ENCODE data around the gene ARG2. TPM values are rescaled to one million over a fixed set of nuclear protein-coding genes. Genes with fewer than 3 reads are reported as not detected.

The ARG2 gene
- polyA plus RNA-seq (2013, experiment 1 of 2; ENCODE audit: insufficient read length), result 9.1 TPM
- 10.2 TPM for polyA plus RNA-seq (2013, experiment 2 of 2; ENCODE audit: insufficient read length)

DNA sequence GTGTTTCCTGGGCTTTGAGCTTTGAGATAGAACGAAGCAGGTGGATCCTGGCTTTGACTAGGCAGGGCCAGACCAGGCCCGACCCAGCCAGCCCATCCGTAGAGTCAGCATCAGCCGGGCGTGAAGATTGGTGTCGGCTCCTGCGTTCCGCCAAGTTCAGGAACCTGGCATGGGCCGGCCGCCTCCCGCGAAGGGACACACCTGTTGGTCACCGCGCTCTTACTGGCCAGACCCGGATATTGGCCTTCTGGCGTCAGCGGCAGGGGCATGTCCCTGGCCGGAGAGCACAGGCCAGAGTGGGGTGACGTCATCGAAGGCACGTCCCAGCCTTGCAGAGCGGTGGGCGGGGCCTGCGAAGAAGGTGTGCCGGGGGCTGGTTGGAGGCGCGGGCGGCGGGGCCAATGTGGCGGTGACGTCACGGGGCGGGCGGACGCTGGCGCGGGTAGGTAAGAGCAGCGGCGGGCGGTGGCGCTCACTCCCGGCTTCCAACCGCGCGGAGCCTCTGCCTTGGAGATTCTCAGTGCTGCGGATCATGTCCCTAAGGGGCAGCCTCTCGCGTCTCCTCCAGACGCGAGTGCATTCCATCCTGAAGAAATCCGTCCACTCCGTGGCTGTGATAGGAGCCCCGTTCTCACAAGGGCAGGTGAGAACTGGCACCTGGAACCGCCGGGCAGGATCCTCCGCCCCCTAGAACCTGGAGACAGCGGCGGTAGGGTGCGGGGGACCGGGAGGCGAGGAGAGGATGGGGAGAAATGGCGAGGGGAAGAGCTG, at the start of gene ARG2:
ARG2 (plus strand) TSS at position 475 of the 771 bp plus-strand sequence; CDS start at position 533, 58 bp downstream.
- DNase-seq, result peak; percentile 85

DNA sequence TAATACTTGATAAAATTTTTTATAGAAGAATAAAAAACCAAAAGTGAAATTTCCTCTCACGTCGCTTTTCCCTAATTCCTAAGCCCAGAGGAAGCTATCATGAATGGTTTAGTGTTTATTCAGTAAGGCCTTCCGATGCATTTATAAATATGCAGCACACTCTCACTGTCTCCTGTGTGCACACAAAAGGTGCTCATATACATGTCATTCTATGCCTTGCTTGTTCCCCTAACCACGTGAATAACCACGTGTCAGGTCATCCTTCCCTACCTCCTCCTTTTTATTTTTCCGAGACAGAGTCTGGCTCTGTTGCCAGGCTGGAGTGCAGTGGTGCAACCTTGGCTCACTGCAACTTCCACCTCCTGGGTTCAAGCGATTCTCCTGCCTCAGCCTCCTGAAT, 49.3 kb upstream of the ARG2 start:
- no peak for DNase-seq

DNA sequence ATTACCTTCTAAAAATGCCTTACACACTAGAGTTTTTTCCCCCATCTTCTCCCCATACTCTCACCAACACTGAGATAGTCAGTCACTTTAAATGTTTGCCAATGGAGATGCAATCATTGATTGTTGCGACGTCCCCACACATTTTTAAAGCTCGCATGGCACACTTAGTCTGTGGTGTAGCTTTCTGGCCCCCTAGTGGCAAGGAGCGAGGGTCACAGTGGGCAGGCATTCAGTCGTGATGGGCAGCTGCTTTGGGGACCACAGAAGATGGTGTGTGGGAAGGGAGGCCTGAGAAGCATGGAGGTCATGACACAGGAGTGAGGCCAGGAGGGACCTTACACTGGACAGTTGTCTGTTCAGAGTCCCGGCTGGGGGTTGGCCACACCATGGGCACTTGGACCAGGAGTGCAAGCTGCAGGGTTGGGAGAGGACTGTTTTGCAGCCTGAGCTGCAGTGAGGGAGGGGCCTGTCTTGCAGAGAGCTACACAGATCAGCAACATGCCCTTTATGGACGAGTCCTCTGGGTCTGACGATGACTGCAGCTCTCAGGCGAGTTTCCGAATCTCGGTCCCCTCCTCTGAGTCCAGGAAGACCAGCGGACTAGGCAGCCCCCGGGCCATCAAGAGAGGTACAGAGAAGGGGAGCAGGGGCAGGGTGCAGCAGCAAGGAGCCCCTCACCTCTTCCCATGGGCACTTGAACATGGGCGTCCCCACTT, 48.3 kb upstream of the ARG2 start:
- DNase-seq, result peak; percentile 47

DNA sequence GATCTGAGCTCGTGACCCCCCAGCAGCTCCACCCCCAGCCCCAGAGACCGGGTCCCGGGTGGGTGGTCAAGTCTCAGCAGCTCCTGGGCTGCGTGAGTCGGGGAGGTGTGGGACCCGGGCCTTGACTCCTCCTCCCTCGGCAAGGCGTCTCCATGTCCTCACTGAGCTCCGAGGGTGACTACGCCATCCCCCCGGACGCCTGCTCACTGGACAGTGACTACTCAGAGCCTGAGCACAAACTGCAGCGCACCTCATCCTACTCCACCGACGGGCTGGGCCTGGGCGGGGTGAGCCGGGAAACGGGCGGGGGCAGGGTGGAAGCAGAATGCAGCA, 47.8 kb upstream of the ARG2 start:
- DNase-seq, result no peak

DNA sequence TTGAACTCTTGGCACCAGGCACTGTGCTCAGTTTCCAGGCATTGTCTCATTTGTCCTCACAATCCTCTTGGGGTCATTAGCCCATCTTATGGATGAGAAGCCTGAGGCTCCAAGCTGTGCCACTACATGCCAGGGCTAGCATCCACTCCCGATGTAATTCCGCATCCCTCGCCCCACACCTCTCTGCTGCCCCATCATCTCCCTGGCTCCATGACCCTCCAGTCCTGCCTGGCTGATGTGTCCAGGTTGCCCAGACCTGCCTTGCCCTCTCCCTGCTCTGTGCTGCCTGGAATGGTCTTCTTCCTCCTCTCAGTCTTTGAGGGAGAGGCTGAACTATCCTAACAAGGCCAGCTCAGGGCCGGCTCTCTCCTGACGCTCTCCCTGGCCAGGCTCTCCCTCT, 47.1 kb upstream of the ARG2 start:
- no peak for DNase-seq

DNA sequence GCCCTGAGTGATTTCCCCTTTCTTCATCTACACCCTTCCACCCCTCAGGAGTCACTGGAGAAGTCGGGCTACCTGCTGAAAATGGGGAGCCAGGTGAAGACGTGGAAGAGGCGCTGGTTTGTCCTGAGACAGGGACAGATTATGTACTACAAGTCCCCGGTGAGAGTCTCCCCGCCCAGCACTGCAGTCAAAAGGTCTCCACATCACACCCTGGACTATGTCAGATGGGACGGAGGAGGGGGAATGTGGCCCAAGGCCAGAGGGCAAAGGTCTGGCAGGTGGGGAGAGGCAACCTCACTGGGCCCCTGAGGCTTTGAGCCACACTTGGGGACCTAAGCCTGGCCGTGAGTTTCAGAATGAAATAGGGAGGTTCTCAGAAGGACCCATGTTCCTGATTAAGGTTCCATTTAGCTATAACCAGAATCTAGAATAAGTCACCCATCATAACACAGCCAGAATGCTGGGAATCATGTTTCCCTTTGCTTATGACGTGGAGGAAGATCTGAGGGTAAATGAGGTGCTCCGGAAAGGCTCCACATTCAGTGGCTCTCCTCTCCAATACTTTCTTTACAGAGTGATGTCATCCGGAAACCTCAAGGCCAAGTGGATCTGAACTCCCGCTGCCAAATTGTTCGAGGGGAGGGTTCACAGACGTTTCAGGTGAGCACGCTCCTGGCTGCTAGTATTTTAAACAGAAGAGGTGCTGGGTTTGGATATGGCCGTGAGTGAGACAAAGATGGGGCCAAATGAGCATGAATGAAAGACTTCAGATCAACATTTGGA, 46.3 kb upstream of the ARG2 start:
- DNase-seq, result no peak

DNA sequence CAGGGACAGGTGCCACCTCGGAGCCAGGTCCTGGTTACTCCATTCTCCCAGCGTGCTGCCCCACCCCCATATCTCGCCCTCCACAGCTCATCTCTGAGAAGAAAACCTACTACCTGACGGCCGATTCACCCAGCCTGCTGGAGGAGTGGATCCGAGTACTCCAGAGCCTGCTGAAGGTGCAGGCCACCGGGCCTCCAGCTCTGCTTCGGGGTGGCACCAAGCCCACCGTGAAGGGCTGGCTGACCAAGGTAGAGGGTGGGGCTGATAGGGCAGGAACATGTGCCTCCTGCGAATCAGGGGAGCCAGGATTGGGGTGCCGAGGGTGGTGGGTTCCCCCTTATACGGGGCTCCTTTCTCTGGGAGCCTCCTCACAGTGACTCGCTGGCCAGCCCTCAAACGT, 45.6 kb upstream of the ARG2 start:
- DNase-seq, result no peak

DNA sequence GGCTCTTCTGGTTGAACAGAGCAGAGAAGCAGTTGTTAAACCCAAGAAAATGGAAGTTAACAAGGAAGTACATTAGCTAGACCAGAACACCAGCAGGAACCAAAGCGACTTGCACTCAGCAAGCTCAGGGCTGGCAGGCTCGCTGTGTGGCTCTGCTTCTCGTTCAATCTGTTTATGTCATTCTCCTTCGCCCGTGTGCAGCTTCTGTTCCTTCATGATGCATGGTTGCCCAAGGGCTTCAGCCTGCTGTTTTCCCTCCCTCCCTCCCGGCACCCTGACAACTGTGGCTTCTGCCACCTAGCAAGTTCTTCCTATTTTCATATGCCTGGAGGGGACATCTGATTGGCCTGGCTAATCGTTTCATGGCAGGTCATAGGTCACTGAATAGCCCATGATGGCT, 44.9 kb upstream of the ARG2 start:
- no peak for DNase-seq

DNA sequence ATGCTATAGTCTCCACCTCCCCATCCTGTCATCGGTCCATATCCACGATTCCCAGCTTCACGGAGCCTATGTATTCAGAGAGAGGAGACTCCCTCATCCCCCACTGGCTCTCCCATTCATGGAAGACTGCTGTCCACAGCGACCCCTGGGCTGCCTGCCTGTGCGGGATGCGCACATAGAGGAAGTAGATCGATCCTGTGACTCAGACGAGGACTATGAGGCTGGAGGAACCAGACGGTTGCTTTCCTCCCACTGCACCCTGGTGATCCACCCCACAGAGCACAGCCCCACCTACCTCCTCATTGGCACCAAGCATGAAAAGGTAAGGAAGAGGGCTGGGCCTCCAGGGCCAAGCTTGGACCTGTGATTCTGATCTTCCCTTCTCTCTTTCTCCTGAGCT, 44.0 kb upstream of the ARG2 start:
- no peak for DNase-seq

DNA sequence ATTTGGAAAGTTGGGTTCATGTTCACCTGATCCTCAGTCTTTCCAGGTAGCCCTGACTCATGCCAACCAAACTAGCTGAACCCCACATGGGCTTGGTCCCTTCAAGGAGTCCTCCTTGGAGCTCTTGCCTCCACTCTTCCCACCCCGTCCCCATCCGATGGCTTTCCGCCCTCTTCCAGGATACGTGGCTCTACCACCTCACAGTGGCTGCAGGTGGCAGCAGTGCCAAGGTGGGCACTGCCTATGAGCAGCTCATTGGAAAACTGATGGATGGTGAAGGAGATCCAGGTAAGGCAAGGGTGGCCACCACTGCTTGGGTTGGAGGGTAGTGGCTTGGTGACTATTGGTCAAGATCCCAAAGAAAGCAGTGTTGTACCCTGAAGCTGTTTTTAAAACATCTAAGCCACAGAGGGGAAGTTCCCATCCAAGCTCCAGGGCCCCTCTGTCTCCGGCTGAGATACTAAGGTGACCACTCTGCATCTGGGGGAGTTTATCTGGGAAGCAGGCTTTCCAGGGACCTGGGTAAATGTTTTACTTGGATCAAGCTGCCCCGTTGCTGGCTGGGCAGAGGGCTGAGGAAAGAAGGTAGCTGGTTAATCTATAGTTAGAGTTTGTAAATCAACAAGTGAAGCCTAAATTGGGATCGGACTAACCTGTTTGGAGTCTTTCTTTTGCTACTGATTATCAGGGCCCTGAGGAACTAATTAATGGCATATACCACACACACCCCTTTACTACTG, 43.3 kb upstream of the ARG2 start:
- no peak for DNase-seq

DNA sequence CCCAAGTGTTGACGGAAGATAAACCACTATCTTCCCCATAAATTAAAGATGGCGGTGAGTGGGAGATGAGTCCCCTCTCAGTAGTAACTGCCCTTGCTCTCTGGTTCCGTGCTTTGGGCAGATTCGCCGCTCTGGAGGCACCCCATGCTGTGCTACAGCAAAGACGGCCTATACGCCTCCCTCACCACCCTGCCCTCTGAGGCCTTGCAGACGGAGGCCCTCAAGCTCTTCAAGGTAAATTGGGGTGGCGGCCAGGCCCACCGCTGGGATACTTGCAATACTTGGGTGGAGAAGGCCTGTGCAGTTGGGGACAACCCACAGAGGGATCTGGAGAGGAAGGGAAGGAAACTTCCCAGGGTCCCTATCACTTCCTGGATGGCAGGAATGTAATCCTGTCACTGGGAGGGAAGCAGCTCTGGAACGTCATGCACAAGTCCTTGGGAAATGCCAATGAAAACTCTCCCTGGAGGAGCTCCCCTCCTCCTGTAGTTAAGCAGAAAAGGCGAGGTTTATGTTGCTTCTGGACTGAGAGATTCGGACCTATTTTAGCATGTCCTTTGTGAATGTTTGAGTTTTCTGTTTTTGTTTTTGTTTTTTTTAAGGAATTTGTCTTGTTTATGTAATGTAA, 42.4 kb upstream of the ARG2 start:
- DNase-seq, result no peak

DNA sequence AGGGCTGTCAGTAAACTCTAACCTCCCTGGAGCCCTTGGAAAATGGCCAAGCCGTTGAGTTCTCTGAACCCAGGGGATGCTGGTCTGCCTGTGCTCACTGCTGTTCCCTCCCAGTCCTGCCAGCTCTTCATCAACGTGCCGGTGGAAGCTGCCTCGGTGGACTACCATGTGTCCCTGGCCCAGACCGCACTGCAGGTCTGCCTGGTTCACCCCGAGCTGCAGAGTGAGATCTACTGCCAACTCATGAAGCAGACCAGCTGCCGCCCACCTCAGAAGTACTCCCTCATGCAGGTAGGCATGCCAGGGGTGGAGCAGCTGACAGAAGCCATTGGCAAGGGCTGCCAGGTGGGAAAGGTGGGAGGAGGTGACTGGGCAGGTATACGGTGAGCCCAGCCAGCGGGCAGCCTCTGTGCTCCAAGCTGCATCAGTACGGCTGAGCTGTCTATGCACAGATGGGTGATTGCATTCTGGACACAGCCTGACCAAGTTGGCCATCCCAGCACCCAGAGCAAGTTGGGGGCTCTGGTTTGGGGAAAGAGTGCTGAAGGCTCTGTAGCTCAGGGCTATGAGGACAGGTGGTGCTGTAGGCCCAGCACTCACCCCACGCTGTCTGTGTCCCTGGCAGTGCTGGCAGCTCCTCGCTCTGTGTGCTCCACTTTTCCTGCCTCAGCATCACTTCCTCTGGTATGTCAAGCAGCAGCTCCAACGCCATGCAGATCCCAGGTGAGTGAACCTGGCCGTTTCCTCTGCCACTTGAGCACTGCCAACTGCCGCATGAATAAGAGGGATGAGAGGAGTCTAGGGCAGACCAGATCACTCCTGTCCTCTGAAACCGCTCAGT, 41.6 kb upstream of the ARG2 start:
- no peak for DNase-seq

DNA sequence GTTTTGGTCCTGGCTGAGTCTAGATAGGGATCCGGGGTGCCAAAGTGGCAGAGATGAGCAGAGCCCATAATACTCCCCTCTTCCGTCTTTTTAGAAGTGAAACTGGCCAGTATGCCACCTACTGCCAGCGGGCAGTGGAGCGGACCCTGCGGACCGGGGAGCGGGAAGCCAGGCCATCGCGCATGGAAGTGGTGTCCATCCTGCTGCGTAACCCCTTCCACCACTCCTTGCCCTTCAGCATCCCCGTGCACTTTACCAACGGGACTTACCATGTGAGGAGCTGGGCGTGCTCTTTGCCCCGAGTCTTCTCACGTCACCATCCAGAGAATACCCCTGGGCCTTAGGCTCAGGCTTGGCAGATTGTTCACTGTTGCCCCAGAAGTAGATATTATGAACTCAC, 40.7 kb upstream of the ARG2 start:
- no peak for DNase-seq

DNA sequence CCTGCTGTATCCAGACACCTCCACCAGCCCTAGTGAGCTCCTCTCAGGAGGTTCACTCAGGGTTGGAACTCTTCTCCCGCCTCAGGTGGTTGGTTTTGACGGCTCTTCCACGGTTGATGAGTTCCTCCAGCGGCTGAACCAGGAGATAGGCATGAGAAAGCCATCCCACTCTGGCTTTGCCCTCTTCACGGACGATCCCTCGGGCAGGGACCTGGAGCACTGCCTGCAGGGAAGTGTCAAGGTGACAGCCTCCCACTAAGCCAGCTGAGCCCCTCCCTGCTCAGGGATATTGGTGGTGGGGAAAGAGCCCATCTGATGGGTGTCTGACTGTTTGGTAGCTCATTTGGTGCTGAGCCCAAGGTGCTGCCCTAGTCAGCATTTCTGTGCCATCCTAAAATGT, 40.1 kb upstream of the ARG2 start:
- no peak for DNase-seq

DNA sequence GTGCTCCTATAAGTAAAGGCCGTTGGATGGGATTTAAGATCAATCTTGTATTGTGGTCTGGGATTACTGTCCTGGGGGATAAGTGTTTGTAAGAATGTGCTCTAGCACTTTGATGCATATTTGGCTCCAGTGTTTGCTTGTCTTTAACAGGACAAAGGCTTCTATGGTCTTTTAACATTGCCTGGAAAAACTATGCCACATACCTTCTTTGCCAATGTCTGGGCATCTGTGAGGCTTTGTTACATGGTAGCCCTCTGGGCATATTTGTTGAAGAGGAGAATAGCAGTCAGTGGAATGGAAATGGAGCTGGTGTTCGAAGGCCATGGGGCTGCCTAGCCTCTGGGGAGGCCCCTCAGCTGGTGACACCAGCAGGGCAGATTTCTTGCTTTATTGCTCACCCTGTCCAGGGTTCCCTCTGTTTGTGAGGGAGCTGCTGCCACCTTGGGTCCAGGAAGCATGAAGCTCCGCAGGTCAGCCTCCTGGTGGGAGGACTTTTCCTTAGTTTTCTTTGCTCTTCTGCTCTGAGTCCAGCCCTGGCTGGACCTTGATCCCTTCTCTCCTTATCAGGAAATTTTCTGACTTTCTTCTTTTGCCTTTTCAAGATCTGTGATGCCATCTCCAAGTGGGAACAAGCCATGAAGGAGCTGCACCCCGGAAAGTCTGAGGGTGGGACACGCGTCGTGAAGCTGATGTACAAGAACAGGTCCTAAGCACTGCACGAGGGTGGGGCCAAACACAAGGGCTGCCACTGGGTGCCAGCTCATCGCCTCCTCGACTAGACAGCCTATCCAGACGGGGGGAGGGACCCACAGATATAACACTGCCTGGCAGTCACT, 39.2 kb upstream of the ARG2 start:
- no peak for DNase-seq

DNA sequence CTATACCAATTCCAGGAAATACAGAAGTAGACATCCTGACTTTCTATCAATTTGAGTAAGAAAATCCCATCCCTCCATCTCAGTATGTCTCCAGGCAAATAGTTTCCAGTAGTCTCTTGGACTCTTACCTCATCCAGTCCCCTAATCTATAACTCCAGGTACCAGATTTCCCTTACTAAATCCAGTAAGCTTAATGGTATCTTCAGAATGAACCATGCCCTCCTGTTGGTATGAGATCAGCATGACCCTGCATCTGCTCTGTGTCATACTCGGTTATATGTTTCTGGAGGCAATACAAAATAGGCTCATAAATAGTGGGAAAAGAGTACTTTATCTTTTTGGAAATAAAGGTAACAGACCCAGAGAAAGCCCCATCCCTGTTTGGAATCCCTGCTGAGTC, 38.1 kb upstream of the ARG2 start:
- no peak for DNase-seq

DNA sequence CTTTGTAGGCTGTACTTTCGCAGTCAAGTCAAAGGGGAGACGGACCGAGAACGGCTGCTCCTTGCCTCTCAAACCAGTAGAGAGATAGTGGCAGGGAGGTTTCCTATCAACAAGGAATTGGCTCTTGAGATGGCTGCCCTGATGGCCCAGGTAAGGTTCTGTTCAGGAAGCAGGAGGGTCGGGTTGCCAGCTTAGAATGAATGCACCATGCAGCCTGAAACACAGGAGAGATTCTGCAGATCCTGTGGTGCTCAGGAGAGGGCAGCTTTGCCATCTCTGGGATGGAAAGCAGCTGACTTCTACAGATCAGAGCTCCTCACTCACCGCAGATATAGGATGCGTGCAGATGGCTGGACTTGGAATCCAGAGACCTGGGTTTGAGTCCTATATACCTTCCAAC, 37.7 kb upstream of the ARG2 start:
- no peak for DNase-seq

DNA sequence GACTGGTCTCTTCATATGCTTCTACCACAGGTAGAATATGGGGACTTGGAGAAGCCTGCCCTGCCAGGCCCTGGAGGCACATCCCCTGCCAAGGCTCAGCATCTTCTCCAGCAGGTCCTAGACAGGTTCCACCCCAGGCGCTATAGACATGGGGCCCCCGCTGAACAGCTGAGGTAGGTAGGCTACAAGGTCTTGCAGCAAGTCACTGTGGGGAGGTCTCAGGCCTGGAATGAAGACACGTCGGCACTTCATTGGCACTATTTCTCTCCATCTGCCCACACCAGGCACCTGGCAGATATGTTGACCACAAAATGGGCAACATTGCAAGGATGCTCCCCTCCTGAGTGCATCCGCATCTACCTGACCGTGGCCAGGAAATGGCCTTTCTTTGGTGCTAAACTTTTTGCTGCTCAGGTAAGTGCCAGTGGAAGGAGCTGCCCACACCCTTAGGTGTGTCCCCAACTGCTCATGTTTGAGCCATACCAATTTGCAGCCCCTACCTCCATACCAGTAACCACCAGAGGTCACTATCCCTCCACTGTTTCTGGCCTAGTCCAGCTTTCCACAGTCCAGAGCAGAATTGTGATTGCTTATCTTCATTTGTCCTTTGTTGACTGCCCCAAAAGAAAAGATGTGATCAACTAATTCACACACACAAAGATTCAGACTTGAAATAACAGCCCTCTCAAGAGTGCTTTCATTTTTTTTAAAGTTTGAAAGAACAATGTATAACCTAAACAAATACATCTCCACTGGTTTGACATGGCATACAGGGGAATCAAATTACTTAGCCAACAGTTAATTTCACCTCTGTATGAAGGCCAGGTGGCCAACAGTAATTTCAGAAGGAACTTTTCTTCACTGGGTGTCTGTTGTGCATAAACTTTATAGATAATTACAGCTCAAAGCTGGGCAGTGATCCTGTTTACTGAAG, 35.7 kb upstream of the ARG2 start:
- peak; percentile 44 for DNase-seq

DNA sequence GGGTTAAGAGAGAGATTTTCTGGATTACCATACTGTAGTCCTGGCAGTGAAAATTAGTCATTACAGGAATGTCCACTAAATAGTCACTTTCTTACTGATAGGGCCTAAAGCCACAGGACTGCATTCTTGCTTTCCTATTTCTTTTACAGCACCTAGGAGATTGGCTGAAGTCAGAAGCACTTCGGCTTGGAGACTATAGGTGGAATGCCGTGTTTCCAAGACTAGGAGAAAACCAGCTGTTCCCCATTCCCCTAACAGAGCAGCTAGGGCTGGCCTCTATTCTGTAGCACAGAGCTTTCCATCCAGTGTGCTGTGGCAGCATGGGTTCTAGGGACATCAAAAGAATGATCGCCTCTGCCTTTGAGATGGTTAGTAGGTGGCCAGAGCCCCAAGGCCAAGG, 34.7 kb upstream of the ARG2 start:
- no peak for DNase-seq
